ENCODE results near the gene NCAPG. TPM values are rescaled to one million over a fixed set of nuclear protein-coding genes. Genes with fewer than 3 reads are reported as not detected.

The NCAPG gene
- total RNA-seq, 1 donor from 2014 or later, result 17.0 TPM

- TF ChIP-seq, protein P1, sequence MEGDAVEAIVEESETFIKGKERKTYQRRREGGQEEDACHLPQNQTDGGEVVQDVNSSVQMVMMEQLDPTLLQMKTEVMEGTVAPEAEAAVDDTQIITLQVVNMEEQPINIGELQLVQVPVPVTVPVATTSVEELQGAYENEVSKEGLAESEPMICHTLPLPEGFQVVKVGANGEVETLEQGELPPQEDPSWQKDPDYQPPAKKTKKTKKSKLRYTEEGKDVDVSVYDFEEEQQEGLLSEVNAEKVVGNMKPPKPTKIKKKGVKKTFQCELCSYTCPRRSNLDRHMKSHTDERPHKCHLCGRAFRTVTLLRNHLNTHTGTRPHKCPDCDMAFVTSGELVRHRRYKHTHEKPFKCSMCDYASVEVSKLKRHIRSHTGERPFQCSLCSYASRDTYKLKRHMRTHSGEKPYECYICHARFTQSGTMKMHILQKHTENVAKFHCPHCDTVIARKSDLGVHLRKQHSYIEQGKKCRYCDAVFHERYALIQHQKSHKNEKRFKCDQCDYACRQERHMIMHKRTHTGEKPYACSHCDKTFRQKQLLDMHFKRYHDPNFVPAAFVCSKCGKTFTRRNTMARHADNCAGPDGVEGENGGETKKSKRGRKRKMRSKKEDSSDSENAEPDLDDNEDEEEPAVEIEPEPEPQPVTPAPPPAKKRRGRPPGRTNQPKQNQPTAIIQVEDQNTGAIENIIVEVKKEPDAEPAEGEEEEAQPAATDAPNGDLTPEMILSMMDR (IDR thresholded peaks at IDR 0.05; ENCODE audit: unreplicated experiment), result no peak
- H3K9me3 Mint-ChIP-seq, result peaks cover 7% of the 10 kb centered on the region
- no peaks in the 10 kb centered on the region for H3K36me3 Mint-ChIP-seq
- peaks cover 7% of the 10 kb centered on the region for H3K27me3 Mint-ChIP-seq (ENCODE audit: low read depth)
- H3K4me1 Mint-ChIP-seq, result no peaks in the 10 kb centered on the region
- H3K4me3 Mint-ChIP-seq, result no peak overlapping the region
- H3K27ac Mint-ChIP-seq, result no peak overlapping the region
- no peak for DNase-seq (ENCODE audit: low spot score in 2 of 2, unreplicated experiment in 2 of 2)
Observed at GRCh38 chr4:17765514-17766286, 45.1 kb upstream of the NCAPG start.

- Mint-ChIP-seq H3K27me3 (ENCODE audit: low read depth) (peaks cover 3% of the 10 kb centered on the region), H3K4me1 (no peaks in the 10 kb centered on the region), H3K9me3 (peaks cover 7% of the 10 kb centered on the region), H3K27ac (no peak overlapping the region), H3K36me3 (no peaks in the 10 kb centered on the region), H3K4me3 (no peak overlapping the region)
- TF ChIP-seq, protein P1 (IDR thresholded peaks at IDR 0.05; ENCODE audit: unreplicated experiment), result no peak
- DNase-seq (ENCODE audit: low spot score in 2 of 2, unreplicated experiment in 2 of 2), result no peak
Observed at GRCh38 chr4:17766826-17767458, 43.8 kb upstream of the NCAPG start.

DNA sequence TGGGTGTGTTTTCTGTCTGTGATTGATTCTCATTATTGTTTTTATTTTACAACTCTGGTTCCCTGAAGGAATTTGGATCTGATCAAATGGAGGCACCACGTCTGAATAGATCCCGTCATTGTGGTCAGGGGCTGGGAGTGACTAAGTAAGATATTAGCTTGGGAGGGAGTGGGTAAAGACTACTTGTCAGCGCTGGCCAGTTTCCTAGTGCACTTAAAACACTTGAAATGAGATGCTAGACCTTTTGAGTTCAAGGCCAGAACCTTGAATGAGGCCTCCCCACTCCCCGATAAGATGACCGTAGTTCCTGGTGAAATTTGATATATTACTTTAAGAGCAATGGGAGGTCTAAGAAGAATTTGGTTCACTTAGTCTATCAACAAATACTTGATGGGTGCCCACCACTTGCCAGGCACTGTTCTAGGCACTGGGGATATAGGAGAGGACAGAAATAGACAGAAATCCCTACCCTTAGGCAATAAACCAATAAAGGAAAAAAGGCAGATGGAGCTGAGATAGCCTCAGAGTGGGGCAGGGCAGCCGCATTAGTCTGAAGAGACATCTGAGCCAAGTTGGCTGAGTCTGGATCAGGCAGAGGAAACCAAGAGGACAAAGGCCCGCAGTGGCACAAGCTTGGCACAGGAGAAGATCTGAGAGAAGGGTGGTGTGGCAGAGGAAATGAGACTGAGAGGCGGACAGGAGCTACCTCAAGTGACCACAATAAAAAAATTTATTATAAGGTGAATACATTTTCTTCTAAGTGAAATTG is 41.2 kb upstream of the NCAPG start:
- Mint-ChIP-seq H3K27ac (no peak overlapping the region), H3K27me3 (ENCODE audit: low read depth) (peaks cover 3% of the 10 kb centered on the region), H3K4me3 (no peak overlapping the region), H3K4me1 (no peaks in the 10 kb centered on the region), H3K9me3 (peaks cover 7% of the 10 kb centered on the region), H3K36me3 (no peaks in the 10 kb centered on the region)
- TF ChIP-seq, protein P1 (IDR thresholded peaks at IDR 0.05; ENCODE audit: unreplicated experiment), result no peak
- DNase-seq (ENCODE audit: low spot score in 2 of 2, unreplicated experiment in 2 of 2), result no peak

- Mint-ChIP-seq H3K27ac (no peak overlapping the region), H3K9me3 (peaks cover 3% of the 10 kb centered on the region), H3K27me3 (ENCODE audit: low read depth) (peaks cover 8% of the 10 kb centered on the region), H3K4me3 (no peak overlapping the region), H3K4me1 (no peaks in the 10 kb centered on the region), H3K36me3 (no peaks in the 10 kb centered on the region)
- TF ChIP-seq, protein P1 (IDR thresholded peaks at IDR 0.05; ENCODE audit: unreplicated experiment), result no peak
- no peak for DNase-seq (ENCODE audit: low spot score in 2 of 2, unreplicated experiment in 2 of 2)
Observed at GRCh38 chr4:17770845-17771244, 39.9 kb upstream of the NCAPG start.

- Mint-ChIP-seq H3K36me3 (no peaks in the 10 kb centered on the region), H3K4me3 (no peak overlapping the region), H3K4me1 (no peaks in the 10 kb centered on the region), H3K27me3 (ENCODE audit: low read depth) (peaks cover 8% of the 10 kb centered on the region), H3K9me3 (no peaks in the 10 kb centered on the region), H3K27ac (no peak overlapping the region)
- DNase-seq (ENCODE audit: low spot score in 2 of 2, unreplicated experiment in 2 of 2), result no peak
- TF ChIP-seq, protein P1 (IDR thresholded peaks at IDR 0.05; ENCODE audit: unreplicated experiment), result no peak
Observed at GRCh38 chr4:17771284-17771908, 39.4 kb upstream of the NCAPG start.

All from mesothelial cell of epicardium (in vitro differentiated cells).